Measurements from ENCODE around the gene PTK7.
"Not testable (repeated sequence)": the region's sequence is repeated elsewhere in the genome, so short reads cannot be mapped to it uniquely, and the experiment has no call there.

PTK7 gene

GRCh38 chr6:43119482-43119881 lies 43.4 kb downstream of the PTK7 start:
- DNase-seq (ENCODE audit: low read depth), result no peak

- DNase-seq (ENCODE audit: low read depth), result no peak
Measured at GRCh38 chr6:43120101-43120763, 44.1 kb downstream of the PTK7 start.

GRCh38 chr6:43120944-43121913 lies 45.1 kb downstream of the PTK7 start:
- peak; percentile 99 for DNase-seq (ENCODE audit: low read depth)

GRCh38 chr6:43122146-43122545 lies 46.0 kb downstream of the PTK7 start:
- no peak for DNase-seq (ENCODE audit: low read depth)

DNA sequence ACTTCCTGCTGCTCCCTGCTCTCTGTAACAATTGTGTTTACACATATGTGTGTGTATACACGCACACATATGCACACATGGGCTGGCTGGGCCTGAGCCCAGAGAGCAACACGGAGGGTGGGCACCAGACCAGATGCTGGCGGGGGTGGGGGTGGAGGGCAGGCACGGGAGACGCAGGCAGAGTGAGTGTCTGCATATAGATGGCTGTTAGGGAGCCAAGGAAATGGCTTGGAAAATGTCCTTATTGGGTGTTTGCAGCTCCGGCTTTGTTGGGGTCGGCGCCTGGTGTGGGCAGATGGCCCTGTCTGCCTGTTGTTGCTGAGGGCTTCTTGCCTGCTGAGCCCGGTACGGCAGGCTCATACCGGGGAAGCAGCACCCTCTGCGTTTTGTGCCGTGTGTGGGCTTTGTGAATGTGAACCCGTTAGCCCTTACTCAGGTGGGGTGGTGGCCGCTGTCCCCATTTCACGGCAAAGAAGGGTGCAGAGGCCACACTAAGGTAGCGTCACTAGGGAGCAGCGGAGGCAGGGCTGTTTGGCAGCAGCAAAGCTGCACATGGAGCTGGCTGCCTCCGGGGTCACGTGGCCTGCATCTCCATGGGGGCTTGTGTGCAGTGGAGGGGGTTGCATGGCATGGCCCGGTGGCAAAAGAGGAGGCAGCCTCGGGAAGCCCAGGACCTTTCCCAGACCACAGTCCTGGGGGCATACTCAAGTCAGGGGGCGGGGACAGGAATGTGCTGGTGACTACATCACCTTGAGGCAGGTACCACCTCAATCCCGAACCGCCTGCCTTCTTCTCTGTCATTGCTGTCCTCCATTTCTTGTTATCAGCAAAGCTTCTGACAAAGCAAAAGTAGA lies 47.6 kb downstream of the PTK7 start:
- DNase-seq (ENCODE audit: low read depth), result no peak

GRCh38 chr6:43124481-43124880 lies 48.4 kb downstream of the PTK7 start:
- no peak for DNase-seq (ENCODE audit: low read depth)

- DNase-seq (ENCODE audit: low read depth), result peak; percentile 88
Measured at GRCh38 chr6:43125119-43125518, 49.0 kb downstream of the PTK7 start.

GRCh38 chr6:43125555-43125954 lies 49.4 kb downstream of the PTK7 start:
- no peak for DNase-seq (ENCODE audit: low read depth)

GRCh38 chr6:43127180-43127579 lies 51.1 kb downstream of the PTK7 start:
- DNase-seq (ENCODE audit: low read depth), result no peak

GRCh38 chr6:43127877-43128276 lies 51.8 kb downstream of the PTK7 start:
- DNase-seq (ENCODE audit: low read depth), result peak; percentile 39

- peak; percentile 41 for DNase-seq (ENCODE audit: low read depth)
Measured at GRCh38 chr6:43128926-43129325, 52.8 kb downstream of the PTK7 start.

- DNase-seq (ENCODE audit: low read depth), result peak; percentile 45
Measured at GRCh38 chr6:43129434-43130194, 53.5 kb downstream of the PTK7 start.

DNA sequence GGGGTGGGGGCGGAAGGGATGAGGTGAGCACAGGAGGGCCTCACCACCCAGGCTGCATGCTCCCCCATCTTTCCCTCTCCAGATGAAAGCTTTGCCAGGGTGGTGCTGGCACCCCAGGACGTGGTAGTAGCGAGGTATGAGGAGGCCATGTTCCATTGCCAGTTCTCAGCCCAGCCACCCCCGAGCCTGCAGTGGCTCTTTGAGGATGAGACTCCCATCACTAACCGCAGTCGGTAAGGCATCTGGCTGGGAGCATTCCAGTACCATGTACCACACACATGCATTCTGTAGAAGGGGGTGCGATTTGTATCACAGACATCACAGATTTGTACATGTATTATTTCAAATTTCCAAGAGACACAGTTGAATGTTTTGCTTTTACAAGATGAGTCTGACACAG lies 54.3 kb downstream of the PTK7 start:
- DNase-seq (ENCODE audit: low read depth), result no peak

DNA sequence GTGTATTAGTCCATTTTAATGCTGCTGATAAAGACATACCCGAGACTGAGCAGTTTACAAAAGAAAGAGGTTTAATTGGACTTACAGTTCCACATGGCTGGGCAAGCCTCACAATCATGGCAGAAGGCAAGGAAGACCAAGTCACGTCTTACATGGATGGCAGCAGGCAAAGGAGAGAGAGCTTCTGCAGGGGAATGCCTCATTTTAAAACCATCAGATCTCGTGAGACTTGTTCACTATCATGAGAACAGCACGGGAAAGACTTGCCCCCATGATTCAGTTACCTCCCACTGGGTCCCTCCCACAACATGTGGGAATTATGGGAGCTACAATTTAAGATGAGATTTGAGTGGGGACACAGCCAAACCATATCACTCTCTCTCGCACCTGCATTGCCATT lies 55.3 kb downstream of the PTK7 start:
- DNase-seq (ENCODE audit: low read depth), result not testable (repeated sequence)

GRCh38 chr6:43138267-43138666 lies 62.2 kb downstream of the PTK7 start:
- no peak for DNase-seq (ENCODE audit: low read depth)

GRCh38 chr6:43139973-43140372 lies 63.9 kb downstream of the PTK7 start:
- not testable (repeated sequence) for DNase-seq (ENCODE audit: low read depth)

- DNase-seq (ENCODE audit: low read depth), result no peak
Measured at GRCh38 chr6:43141644-43142043, 65.5 kb downstream of the PTK7 start.

DNA sequence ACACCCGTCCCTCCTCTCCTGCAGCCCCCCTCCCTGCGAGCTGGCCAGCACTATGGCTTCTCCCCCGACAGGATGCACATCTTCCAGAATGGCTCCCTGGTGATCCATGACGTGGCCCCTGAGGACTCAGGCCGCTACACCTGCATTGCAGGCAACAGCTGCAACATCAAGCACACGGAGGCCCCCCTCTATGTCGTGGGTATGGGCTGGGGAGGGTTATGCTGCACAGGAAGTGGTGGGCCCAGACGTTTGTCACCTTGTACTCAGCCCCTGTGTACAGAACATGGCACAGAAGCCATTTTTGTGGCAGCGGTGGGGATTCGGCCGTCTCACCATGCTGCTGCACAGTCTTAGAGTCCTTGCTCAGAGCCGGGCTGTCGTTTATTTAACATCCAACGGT lies 66.0 kb downstream of the PTK7 start:
- no peak for DNase-seq (ENCODE audit: low read depth)

DNA sequence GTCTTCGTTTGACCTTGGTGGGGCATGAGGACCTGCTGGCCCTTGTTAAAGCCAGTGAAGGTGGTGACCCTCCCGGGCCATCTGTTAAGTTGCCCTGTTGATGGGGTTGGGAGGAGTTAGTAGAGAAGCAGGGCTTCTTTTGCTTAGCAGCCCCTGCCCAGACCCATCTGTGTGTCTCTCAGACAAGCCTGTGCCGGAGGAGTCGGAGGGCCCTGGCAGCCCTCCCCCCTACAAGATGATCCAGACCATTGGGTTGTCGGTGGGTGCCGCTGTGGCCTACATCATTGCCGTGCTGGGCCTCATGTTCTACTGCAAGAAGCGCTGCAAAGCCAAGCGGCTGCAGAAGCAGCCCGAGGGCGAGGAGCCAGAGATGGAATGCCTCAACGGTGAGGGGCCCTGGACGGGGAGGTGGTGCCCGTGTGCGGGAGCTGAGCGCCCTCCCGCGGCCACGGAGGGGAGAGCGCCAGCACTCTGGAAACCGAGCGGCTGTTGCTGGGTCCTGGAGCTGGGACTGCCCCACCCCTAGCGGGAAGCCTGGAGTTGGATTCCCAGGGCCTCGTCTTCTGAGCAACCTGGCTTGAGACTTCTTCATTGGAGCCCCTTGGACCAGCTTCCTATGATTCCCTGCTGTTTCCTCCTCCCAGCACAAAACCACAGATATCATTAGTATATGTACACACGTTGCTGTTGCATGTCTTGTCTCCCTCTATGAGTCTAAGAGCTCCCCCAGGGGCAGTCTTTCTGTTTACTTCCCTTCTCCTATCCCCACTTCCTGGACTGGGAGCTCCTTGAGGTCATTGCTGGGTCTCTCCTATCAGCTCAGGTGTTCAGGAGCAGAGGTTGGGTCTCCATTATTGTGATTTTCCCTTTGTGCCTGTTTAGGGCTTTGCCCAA lies 67.4 kb downstream of the PTK7 start:
- DNase-seq (ENCODE audit: low read depth), result peak; percentile 86

- no peak for DNase-seq (ENCODE audit: low read depth)
Measured at GRCh38 chr6:43144879-43145278, 68.8 kb downstream of the PTK7 start.

- DNase-seq (ENCODE audit: low read depth), result no peak
Measured at GRCh38 chr6:43146261-43146660, 70.1 kb downstream of the PTK7 start.

Measured in fibroblast of gingiva (primary cell).